PFSK-1 (cell line): Measurements from ENCODE around the gene C11orf71.

ENCODE experiments used
- FOXP2 ChIP-seq: optimal IDR thresholded peaks from 2 replicates; pipeline ENCODE3; 2011; ENCODE audit warnings: borderline replicate concordance, control low read depth, inconsistent platforms; ENCODE audit not compliant: insufficient read depth; ENCODE audit errors: extremely low read length, extremely low read depth
- POLR2AphosphoS5 ChIP-seq: IDR thresholded peaks from 2 replicates; pipeline ENCODE4 v1.6.1; 2012; ENCODE audit warnings: low read depth, mild to moderate bottlenecking, control low read depth, low read length, moderate library complexity
- REST ChIP-seq, 2 experiments: IDR thresholded peaks; 2 replicates each; pipeline versions ENCODE4 v1.6.1 to v1.8.0; 2011 to 2012; ENCODE audit warnings: low read depth in 2 of 2, low read length in 2 of 2, control low read depth in 1 of 2, inconsistent platforms in 1 of 2, mild to moderate bottlenecking in 1 of 2, moderate library complexity in 1 of 2; ENCODE audit not compliant: insufficient read depth in 1 of 2
- SIN3A ChIP-seq: IDR thresholded peaks from 2 replicates; pipeline ENCODE4 v1.6.1; 2012; ENCODE audit warnings: mild to moderate bottlenecking, low read length, moderate library complexity, borderline replicate concordance; ENCODE audit not compliant: insufficient read depth
- TAF1 ChIP-seq: IDR thresholded peaks from 2 replicates; pipeline ENCODE4 v1.6.1; 2012; ENCODE audit warnings: low read length, control low read depth, borderline replicate concordance; ENCODE audit not compliant: insufficient read depth

Gene C11orf71

GRCh38 chr11:114386131-114386530 lies 14.2 kb downstream of the C11orf71 start:
- TF ChIP-seq REST (IDR thresholded peaks at IDR 0.05; ENCODE audit: insufficient read depth in 1 of 2, low read depth in 2 of 2, low read length in 2 of 2), result no peak
- no peak for TF ChIP-seq TAF1
- TF ChIP-seq FOXP2, result no peak

GRCh38 chr11:114384487-114384886 lies 15.8 kb downstream of the C11orf71 start:
- TF ChIP-seq REST (IDR thresholded peaks at IDR 0.05; ENCODE audit: insufficient read depth in 1 of 2, low read depth in 2 of 2, low read length in 2 of 2), result no peak
- TF ChIP-seq TAF1, result no peak
- TF ChIP-seq FOXP2, result no peak
- TF ChIP-seq SIN3A, result no peak
- TF ChIP-seq POLR2AphosphoS5, result no peak

GRCh38 chr11:114382509-114382908 lies 17.8 kb downstream of the C11orf71 start:
- TF ChIP-seq TAF1 (no peak), POLR2AphosphoS5 (no peak), SIN3A (no peak), REST (IDR thresholded peaks at IDR 0.05; ENCODE audit: insufficient read depth in 1 of 2, low read depth in 2 of 2, low read length in 2 of 2) (no peak), FOXP2 (no peak)

- TF ChIP-seq FOXP2 (no peak), TAF1 (no peak), REST (IDR thresholded peaks at IDR 0.05; ENCODE audit: insufficient read depth in 1 of 2, low read depth in 2 of 2, low read length in 2 of 2) (no peak), SIN3A (no peak), POLR2AphosphoS5 (no peak)
Measured at GRCh38 chr11:114379394-114380069, 20.8 kb downstream of the C11orf71 start.

- no peak for TF ChIP-seq REST (IDR thresholded peaks at IDR 0.05; ENCODE audit: insufficient read depth in 1 of 2, low read depth in 2 of 2, low read length in 2 of 2)
- TF ChIP-seq SIN3A, result no peak
- no peak for TF ChIP-seq TAF1
- TF ChIP-seq FOXP2, result no peak
- TF ChIP-seq POLR2AphosphoS5, result no peak
Measured at GRCh38 chr11:114377612-114378267, 22.6 kb downstream of the C11orf71 start.
